Measurements from ENCODE around the gene CALU.

CALU gene

DNA sequence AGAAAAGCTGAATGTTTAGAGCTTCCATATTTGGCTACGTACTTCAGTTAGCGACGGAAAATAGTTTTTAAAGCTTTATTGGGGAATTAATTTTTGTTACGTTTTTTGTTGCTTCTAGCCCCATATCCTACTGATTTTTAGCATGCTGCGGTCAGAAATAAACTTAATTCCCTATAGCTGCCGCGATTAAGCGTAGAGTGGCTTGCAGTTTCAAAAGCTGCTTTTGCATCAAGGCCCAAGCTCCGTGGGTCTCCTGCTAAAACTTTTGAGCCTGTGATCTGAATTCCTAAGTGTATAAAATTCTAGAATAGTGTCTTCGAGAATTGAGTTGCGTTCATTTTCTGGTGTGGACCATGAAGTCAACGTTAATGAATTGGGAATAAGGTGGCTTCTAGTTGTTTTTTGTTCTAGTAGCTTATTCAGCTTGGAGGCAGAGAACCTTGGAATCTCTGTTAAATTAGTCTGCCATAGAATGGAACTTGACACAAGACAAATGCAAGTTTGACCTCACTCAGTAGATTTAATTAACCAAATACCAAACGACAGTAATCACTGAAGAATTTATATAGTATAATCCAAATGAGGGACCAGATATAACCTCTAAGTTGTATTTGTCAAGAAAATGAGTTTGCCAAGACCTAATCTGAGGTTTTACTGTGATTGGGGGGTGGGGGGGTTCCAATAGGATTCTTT is 977 bp downstream of the CALU start:
- CTCF ChIA-PET: interaction anchor here (0.6 to 2.0 kb wide), 7 partner anchors 9 to 1344 kb away, joined by 3 to 5 read pairs (median 4); no protein-coding TSS in a partner anchor
- H3K4me3 ChIP-seq (ENCODE audit: low read depth, low read length): peak overlapping the region; percentile 89
- H3K4me1 ChIP-seq (ENCODE audit: control insufficient read depth, insufficient read depth, low read length): peaks cover 3% of the 10 kb centered on the region; the same call in 1 of the 2 replicates
- POLR2A ChIA-PET: interaction anchor here (0.8 to 2.3 kb wide), 5 partner anchors 8 to 315 kb away, joined by 3 to 8 read pairs (median 4); partner anchors contain the start of gene TNPO3
- H3K36me3 ChIP-seq (ENCODE audit: control insufficient read depth in 2 of 2, insufficient read depth in 1 of 2, low read length in 2 of 2): no peaks in the 10 kb centered on the region
- H3K27ac ChIP-seq (ENCODE audit: extremely low read depth, low read depth, low read length): peak overlapping the region; percentile 58; the same call in 1 of the 2 replicates
- TF ChIP-seq GLIS2 (tag by site-specific recombination; IDR thresholded peaks at IDR 0.05) (no peak), KLF1 (tag by site-specific recombination; IDR thresholded peaks at IDR 0.05) (no peak), ZNF24 (tag by site-specific recombination; IDR thresholded peaks at IDR 0.05) (no peak), ZNF211 (tag by site-specific recombination; IDR thresholded peaks at IDR 0.05; ENCODE audit: low read depth) (no peak), ZNF302 (tag by site-specific recombination; IDR thresholded peaks at IDR 0.05; ENCODE audit: low read depth) (no peak), KLF8 (tag by site-specific recombination; IDR thresholded peaks at IDR 0.05) (no peak), REPIN1 (tag by site-specific recombination; IDR thresholded peaks at IDR 0.05; ENCODE audit: low read depth) (no peak), ZNF175 (tag by site-specific recombination; IDR thresholded peaks at IDR 0.05) (no peak), ZNF354C (tag by site-specific recombination; IDR thresholded peaks at IDR 0.05; ENCODE audit: borderline replicate concordance, low read depth) (no peak), ZNF626 (tag by site-specific recombination; IDR thresholded peaks at IDR 0.05) (no peak)
- TF ChIP-seq, protein P1, sequence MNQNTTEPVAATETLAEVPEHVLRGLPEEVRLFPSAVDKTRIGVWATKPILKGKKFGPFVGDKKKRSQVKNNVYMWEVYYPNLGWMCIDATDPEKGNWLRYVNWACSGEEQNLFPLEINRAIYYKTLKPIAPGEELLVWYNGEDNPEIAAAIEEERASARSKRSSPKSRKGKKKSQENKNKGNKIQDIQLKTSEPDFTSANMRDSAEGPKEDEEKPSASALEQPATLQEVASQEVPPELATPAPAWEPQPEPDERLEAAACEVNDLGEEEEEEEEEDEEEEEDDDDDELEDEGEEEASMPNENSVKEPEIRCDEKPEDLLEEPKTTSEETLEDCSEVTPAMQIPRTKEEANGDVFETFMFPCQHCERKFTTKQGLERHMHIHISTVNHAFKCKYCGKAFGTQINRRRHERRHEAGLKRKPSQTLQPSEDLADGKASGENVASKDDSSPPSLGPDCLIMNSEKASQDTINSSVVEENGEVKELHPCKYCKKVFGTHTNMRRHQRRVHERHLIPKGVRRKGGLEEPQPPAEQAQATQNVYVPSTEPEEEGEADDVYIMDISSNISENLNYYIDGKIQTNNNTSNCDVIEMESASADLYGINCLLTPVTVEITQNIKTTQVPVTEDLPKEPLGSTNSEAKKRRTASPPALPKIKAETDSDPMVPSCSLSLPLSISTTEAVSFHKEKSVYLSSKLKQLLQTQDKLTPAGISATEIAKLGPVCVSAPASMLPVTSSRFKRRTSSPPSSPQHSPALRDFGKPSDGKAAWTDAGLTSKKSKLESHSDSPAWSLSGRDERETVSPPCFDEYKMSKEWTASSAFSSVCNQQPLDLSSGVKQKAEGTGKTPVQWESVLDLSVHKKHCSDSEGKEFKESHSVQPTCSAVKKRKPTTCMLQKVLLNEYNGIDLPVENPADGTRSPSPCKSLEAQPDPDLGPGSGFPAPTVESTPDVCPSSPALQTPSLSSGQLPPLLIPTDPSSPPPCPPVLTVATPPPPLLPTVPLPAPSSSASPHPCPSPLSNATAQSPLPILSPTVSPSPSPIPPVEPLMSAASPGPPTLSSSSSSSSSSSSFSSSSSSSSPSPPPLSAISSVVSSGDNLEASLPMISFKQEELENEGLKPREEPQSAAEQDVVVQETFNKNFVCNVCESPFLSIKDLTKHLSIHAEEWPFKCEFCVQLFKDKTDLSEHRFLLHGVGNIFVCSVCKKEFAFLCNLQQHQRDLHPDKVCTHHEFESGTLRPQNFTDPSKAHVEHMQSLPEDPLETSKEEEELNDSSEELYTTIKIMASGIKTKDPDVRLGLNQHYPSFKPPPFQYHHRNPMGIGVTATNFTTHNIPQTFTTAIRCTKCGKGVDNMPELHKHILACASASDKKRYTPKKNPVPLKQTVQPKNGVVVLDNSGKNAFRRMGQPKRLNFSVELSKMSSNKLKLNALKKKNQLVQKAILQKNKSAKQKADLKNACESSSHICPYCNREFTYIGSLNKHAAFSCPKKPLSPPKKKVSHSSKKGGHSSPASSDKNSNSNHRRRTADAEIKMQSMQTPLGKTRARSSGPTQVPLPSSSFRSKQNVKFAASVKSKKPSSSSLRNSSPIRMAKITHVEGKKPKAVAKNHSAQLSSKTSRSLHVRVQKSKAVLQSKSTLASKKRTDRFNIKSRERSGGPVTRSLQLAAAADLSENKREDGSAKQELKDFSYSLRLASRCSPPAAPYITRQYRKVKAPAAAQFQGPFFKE (tag by site-specific recombination; IDR thresholded peaks at IDR 0.05; ENCODE audit: borderline replicate concordance): no peak
- TF ChIP-seq, protein P2, sequence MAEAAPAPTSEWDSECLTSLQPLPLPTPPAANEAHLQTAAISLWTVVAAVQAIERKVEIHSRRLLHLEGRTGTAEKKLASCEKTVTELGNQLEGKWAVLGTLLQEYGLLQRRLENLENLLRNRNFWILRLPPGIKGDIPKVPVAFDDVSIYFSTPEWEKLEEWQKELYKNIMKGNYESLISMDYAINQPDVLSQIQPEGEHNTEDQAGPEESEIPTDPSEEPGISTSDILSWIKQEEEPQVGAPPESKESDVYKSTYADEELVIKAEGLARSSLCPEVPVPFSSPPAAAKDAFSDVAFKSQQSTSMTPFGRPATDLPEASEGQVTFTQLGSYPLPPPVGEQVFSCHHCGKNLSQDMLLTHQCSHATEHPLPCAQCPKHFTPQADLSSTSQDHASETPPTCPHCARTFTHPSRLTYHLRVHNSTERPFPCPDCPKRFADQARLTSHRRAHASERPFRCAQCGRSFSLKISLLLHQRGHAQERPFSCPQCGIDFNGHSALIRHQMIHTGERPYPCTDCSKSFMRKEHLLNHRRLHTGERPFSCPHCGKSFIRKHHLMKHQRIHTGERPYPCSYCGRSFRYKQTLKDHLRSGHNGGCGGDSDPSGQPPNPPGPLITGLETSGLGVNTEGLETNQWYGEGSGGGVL (tag by site-specific recombination; IDR thresholded peaks at IDR 0.05): no peak
- no peaks in the 10 kb centered on the region for H3K9me3 ChIP-seq (ENCODE audit: control insufficient read depth, insufficient read depth, low read depth, low read length)

DNA sequence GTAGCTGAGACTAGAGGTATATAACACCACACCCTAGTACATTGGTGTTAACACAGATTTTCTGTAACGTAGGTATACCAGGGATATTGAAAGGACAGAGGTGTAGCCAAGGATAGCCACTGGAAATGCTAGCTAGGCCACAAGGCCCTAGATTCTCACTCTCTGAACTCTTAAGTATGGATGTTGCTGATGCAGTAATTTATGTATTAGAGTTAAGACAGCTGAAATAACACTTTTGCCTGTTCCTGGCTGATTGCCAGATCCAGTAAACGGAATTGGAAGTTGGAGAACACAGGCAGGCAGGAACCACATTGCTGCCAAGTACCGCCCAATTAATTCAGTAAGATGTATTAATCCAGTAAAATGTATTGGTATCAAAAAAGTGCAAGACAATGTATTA is 1.8 kb downstream of the CALU start:
- Histone ChIP-seq H3K4me1 (ENCODE audit: control insufficient read depth, insufficient read depth, low read length) (peaks cover 3% of the 10 kb centered on the region; the same call in 1 of the 2 replicates), H3K36me3 (ENCODE audit: control insufficient read depth in 2 of 2, insufficient read depth in 1 of 2, low read length in 2 of 2) (no peaks in the 10 kb centered on the region), H3K27ac (ENCODE audit: extremely low read depth, low read depth, low read length) (no peak overlapping the region), H3K4me3 (ENCODE audit: low read depth, low read length) (peak overlapping the region; percentile 12), H3K9me3 (ENCODE audit: control insufficient read depth, insufficient read depth, low read depth, low read length) (no peaks in the 10 kb centered on the region)
- TF ChIP-seq ZEB2 (tag by site-specific recombination; IDR thresholded peaks at IDR 0.05): no peak
- TF ChIP-seq KLF1 (tag by site-specific recombination; IDR thresholded peaks at IDR 0.05): 0 out of 2 replicates have a peak, but pooled peaks have one; percentile 10
- POLR2A ChIA-PET: no interaction called here
- CTCF ChIA-PET: interaction anchor here (0.6 to 2.0 kb wide), 6 partner anchors 12 to 313 kb away, joined by 3 to 5 read pairs (median 4); no protein-coding TSS in a partner anchor
